HG02571 (cell line): ENCODE data around the gene SRCAP.

Source experiments
- ATAC-seq: cut with Tn5 transposase; IDR thresholded peaks from one replicate; pipeline ENCODE4 v1.9.1; 2021; ENCODE audit warnings: mild to moderate bottlenecking, moderate library complexity; ENCODE audit not compliant: unreplicated experiment

Gene SRCAP

GRCh38 chr16:30728321-30728720, 29.4 kb downstream of the SRCAP start:
- ATAC-seq, result no peak

- ATAC-seq, result no peak
Measured at GRCh38 chr16:30728899-30729672, 30.1 kb downstream of the SRCAP start.

GRCh38 chr16:30731411-30731810, 32.4 kb downstream of the SRCAP start:
- no peak for ATAC-seq

DNA sequence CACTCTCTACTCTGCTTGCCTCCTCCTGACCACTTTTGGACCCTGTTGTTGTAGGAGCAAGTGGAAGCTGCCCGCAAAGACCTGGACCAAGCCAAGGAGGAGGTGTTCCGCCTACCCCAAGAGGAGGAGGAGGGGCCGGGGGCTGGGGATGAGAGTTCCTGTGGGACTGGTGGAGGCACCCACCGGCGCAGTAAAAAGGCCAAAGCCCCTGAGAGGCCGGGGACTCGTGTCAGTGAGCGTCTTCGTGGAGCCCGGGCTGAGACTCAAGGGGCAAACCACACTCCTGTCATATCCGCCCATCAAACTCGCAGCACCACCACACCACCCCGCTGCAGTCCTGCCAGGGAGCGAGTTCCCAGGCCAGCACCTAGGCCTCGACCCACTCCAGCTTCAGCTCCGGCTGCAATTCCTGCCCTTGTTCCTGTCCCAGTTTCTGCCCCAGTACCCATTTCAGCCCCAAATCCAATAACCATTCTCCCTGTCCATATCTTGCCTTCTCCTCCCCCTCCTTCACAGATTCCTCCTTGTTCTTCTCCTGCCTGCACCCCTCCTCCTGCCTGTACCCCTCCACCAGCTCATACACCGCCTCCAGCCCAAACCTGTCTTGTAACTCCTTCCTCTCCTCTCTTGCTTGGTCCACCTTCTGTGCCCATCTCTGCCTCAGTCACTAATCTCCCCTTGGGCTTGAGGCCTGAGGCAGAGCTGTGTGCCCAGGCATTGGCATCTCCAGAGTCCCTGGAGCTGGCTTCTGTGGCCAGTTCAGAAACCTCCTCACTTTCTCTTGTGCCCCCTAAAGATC, 38.2 kb downstream of the SRCAP start:
- no peak for ATAC-seq

- ATAC-seq, result no peak
Measured at GRCh38 chr16:30737794-30738648, 39.0 kb downstream of the SRCAP start.

DNA sequence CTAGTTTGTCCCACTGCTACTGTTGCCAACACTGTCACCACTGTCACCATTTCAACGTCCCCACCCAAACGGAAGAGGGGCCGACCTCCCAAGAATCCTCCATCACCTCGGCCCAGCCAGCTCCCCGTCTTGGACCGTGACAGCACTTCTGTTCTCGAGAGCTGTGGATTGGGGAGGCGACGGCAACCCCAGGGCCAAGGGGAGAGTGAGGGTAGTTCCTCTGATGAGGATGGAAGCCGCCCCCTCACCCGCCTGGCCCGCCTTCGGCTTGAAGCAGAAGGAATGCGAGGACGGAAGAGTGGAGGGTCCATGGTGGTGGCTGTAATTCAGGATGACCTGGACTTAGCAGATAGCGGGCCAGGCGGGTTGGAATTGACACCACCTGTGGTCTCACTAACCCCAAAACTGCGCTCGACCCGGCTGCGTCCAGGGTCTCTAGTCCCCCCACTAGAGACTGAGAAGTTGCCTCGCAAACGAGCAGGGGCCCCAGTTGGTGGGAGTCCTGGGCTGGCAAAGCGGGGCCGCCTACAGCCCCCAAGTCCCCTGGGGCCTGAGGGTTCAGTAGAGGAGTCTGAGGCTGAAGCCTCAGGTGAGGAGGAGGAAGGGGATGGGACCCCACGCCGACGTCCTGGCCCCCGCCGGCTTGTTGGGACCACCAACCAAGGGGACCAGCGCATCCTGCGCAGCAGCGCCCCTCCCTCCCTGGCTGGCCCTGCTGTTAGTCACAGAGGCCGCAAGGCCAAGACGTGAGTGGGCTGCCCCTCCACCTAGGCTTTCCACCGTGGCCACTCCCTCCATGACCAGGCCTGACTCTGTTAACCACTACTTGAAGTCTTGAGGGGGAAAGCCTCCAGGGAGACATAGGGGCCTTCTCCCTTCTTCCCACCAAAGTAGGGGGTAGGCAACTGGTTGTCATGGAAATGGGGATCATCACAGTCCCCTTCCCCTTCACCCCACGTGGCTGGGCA, 40.3 kb downstream of the SRCAP start:
- ATAC-seq, result no peak

DNA sequence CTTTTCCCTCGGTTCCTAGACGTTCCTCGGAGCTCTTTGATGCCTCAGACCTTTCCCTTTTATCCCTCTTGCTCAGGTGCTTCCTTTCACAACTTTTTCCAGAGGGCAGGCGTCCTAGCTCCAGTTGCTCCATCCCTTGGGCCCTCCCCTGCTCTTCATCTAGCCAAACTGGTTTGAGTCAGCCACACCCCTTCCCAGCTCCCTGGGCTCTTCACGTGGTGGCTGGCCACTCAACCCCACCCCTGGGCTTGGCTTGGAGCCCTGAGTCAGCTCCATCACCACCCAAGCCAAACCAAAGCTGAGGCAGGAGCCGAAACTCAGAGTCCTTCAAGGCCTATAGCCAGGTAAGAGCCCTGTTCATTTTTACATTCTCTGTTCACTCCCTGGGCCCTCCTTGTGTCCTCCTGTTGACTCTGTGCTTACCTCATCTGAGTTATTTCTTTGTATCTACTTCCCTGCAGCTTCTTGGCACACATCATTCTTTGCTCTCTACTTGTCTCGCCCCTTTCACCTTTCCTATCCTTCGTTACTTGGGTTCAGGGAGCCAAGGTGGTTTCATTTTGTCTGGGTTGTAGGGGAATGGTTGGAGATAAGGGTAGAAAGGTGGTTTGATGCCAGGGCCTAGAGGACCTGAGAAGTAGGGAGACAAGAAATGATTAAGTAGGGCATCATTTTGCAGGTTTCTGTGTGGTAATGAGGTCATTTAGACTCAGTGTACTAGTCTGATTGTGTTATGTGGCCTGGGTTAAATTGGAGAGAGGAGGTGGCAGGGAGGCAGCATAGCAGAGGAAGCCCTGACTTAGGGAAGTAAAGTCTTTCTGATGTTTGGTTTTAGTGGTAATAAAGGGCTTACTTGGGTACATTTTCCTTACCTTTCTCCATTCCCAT, 41.6 kb downstream of the SRCAP start:
- ATAC-seq, result no peak

DNA sequence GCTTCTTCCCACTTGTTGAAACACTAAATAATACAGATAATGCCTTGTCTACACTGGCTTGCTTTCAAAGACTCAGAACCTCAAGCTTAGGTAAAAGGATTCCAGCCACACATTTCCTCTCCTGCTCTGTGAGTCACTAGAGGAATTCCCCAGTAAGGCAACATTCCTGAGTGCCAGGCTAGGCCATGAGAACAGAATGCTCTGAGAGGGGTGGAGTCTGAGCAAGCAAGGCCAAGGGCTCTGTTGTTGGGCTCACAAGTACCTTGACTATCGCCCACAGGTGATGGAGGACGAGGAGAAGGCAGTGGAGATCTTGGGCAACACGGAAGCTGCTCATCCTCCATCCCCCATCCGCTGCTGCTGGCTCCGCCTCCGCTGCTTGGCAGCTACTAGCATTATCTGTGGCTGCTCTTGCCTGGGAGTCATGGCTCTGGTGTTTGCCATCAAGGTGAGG, 42.5 kb downstream of the SRCAP start:
- no peak for ATAC-seq

DNA sequence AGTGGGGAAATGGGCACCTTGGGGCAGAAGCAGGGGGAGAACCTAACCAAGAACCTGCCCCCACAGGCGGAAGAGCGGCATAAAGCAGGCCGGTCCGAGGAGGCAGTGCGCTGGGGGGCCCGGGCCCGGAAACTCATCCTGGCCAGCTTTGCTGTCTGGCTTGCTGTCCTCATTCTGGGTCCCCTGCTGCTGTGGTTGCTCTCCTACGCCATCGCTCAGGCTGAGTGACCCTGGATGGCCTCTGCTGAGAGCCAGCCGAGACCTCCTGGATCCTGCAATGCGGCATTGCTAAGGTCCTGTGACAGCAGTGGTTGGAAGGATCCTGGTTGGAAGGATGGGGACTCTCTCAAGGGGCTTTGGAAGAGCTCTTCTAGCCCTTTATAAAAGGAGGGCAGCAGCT, 44.7 kb downstream of the SRCAP start:
- no peak for ATAC-seq

DNA sequence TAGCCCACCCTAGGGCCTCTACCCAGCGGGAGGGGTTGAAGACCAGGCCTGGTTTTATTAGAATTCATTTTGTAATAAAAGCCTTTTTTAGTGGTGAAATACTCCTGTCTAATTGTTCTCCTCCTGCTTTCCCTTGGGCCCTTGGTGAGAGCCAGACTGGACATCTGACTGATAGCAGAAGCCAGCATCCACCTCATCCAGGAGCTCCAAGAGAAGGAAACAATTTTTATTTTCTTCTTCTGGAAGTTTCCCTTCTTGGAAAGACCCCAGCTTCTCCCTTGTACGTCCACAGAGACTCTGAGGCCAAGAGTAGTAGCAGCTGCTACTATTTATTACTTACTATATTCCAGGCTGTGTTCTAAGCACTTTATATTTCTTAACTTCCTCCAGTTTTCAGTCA, 45.2 kb downstream of the SRCAP start:
- no peak for ATAC-seq

DNA sequence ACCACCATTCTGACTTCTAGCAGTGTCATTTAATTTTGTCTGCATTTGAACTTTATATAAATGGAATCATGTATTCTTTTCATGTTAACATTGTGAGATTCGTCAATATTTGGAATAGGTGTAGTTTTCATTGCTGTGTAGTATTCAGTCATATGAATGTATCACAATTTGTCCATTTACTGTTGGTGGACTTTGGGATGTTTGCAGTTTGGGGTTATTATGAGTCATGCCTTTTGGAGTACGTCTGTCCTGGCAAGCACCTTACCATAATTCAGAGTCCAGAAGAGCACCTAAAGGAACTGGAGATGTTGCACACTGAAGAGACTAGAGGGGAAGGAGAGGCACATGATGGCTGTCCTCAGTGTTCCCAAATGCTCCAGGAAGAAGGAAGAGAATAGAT, 46.1 kb downstream of the SRCAP start:
- no peak for ATAC-seq

DNA sequence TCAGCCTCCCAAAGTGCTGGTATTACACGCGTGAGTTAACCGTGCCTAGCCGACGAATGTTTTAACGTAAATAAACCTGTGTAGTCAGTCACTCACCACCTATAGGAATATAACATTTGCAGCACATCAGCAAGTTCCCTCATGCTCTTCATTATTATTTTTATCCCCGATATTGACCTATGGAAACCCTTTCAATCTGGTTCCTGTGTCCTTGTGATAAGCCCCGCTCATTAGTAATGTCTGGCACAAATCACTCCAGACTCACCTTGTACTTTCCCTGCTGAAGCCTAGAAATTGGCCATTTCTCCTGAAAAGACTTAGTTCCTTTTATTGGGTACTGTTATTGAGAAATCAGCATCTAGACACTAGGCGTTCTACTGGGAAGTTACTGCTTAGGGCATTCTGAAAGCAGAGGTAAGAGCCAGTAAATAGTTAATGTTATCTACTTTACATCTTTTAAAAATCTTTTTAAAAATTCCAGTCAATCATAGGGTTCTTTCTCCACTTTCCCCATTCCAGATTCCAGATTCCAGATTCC, 47.7 kb downstream of the SRCAP start:
- no peak for ATAC-seq

GRCh38 chr16:30747331-30747730, 48.4 kb downstream of the SRCAP start:
- no peak for ATAC-seq

DNA sequence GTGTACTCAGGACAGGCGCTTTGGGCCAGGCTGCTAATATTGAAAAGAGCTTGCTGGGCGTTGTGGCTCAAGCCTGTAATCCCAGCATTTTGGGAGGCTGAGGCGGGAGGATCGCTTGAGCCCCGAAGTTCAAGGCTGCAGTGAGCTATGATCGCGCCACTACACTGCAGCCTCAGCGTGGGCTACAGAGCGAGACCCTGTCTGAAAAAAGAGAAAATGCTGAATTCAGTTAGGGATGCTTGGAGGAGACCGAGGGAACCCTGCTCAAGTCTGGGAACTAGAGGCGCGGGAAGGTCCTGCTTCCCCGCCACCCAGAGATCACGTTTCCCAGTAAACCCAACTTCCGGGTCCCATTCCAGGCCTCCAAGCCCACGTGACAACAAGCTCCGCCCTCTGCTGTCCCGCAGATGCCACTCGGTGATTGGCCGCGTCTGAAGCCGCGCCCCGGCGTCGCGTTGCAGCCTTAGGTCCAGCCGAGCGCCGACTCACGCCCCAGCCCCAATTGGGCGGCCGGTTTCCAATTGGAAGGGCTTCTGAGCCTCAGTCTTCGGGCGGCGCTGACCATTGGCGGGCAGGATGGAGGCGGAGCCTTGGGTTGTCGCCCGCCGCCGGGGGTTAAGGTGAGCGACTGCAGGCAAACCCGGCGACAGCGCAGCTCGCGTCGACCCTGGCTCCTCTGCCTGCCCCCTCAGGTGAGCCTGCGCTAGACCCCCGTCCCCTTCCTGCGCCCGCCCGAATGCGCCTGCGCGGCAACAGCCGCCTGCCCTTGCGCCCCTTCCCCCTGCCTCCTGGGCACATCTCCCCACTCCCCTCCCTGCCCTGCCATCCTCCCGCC, 49.0 kb downstream of the SRCAP start, which contains the start of gene PHKG2:
Gene PHKG2 (plus strand): TSS at position 627 of the 835 bp plus-strand sequence. CDS start 396 bp downstream, outside the sequence.
- peak; percentile 95 for ATAC-seq

DNA sequence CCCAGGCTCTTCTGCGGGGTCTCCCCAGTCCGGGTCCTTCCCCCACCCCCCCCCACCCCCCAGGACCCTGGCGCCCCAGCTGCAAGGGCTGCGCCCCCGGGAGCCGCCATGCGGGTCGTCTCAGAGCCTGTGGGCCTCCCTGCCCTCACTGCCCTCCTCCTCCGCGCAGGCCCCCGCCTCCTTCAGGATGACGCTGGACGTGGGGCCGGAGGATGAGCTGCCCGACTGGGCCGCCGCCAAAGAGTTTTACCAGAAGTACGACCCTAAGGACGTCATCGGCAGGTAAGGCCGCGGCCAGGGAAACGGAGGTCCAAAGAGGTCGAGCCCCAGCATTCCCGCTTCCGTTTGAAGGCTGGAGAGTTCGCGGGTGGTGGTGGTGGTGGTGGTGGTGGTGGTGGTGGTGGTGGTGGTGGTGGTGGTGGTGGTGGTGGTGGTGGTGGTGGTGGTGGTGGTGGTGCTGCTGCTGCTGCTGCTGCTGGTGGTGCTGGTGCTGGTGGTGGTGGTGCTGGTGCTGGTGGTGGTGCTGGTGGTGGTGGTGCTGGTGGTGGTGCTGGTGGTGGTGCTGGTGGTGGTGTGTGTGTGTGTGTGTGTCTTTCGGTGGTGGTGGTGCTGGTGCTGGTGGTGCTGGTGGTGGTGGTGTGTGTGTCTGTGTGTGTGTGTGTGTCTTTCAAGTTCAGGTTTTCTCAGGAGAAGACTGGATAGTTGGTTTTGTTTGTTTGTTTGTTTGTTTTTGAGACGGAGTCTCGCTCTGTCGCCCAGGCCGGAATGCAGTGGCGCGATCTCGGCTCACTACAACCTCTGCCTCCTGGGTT, 49.9 kb downstream of the SRCAP start:
- ATAC-seq, result peak; percentile 11

- no peak for ATAC-seq
Measured at GRCh38 chr16:30750201-30750600, 51.2 kb downstream of the SRCAP start.

GRCh38 chr16:30750876-30751465, 52.0 kb downstream of the SRCAP start:
- ATAC-seq, result no peak
